Measurements from ENCODE around the gene REG4. TPM values are rescaled to one million over a fixed set of nuclear protein-coding genes. Genes with fewer than 3 reads are reported as not detected.

Gene REG4
- total RNA-seq, 5 donors from 2014 or later (not counting 1 experiment from before 2014, with no cell fraction given), result 1.6 to 7.7 (median 3.0) TPM

DNA sequence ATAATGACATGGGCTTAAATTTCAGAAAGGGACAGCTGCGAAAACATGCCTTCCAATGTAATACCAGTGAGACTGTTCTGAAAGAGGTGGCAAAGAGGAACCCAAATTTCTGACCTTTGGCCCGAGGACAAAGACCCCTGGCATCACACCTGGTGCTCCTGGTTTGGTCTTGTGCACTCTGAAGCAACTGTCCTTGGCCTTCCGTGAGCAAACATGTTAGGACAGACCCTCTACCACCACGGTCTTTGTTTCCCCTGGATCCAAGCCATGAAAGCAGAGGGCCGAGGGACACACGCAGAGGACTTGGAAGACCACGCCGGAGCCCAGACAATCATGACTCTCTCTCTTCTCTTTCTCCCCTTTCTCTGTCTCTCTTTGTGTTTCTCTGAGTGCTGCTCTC, 6.0 kb downstream of the REG4 start:
- 84% methylated on average over 8 of the region's 8 CpGs for whole genome bisulfite sequencing (ENCODE audit: insufficient coverage)
- H3K27ac ChIP-seq (ENCODE audit: low read length), result no peak overlapping the region
- CTCF ChIA-PET, result no interaction called here
- H3K36me3 ChIP-seq (ENCODE audit: control insufficient read depth in 2 of 2, extremely low read depth in 1 of 2, insufficient read depth in 1 of 2, low read length in 1 of 2), result no peaks in the 10 kb centered on the region
- no peaks in the 10 kb centered on the region for H3K9me3 ChIP-seq
- H3K4me1 ChIP-seq (ENCODE audit: control insufficient read depth in 1 of 2, extremely low read depth in 1 of 2, insufficient read depth in 2 of 2, low read length in 2 of 2), result peaks cover 0 to 2% of the 10 kb centered on the region in 2 experiments
- H3K27me3 ChIP-seq (replicated peaks in 1 of 2; ENCODE audit: control insufficient read depth in 2 of 2, extremely low read depth in 1 of 2, insufficient read depth in 2 of 2, low read length in 1 of 2), result peaks cover 2 to 9% of the 10 kb centered on the region in 2 experiments
- H3K9me3 Mint-ChIP-seq, result no peaks in the 10 kb centered on the region
- ATAC-seq (replicated peaks in 1 of 4) (no peak), DNase-seq (no peak)
- H3K4me3 Mint-ChIP-seq, result no peak overlapping the region
- no peaks in the 10 kb centered on the region for H3K36me3 Mint-ChIP-seq
- peaks cover 4 to 6% (median 5%) of the 10 kb centered on the region in 3 donors for H3K4me1 Mint-ChIP-seq
- POLR2A ChIA-PET, result no interaction called here
- H3K27ac Mint-ChIP-seq, result no peak overlapping the region
- peaks cover 17 to 25% of the 10 kb centered on the region in 2 donors for H3K27me3 Mint-ChIP-seq
- H3K4me3 ChIP-seq (ENCODE audit: control insufficient read depth in 1 of 2, extremely low read depth in 1 of 2, low read length in 1 of 2), result no peak overlapping the region

- H3K4me3 ChIP-seq (ENCODE audit: control insufficient read depth in 1 of 2, extremely low read depth in 1 of 2, low read length in 1 of 2), result peak overlapping the region in 1 of 2 donors; percentile 26
- no peaks in the 10 kb centered on the region for H3K27me3 ChIP-seq (replicated peaks in 1 of 2; ENCODE audit: control insufficient read depth in 2 of 2, extremely low read depth in 1 of 2, insufficient read depth in 2 of 2, low read length in 1 of 2)
- H3K9me3 ChIP-seq, result no peaks in the 10 kb centered on the region
- H3K9me3 Mint-ChIP-seq, result no peaks in the 10 kb centered on the region
- peak overlapping the region; percentile 34 to 85 for H3K27ac Mint-ChIP-seq
- WGBS (ENCODE audit: insufficient coverage), result 72% methylated on average over 9 of the region's 15 CpGs
- ChIA-PET POLR2A (no interaction called here), CTCF (interaction anchor here in 1 of 2 donors (1.2 kb wide), 1 partner anchor 10 kb away, joined by 3 read pairs; no protein-coding TSS in a partner anchor)
- peaks cover 6 to 12% of the 10 kb centered on the region in 2 experiments for H3K4me1 ChIP-seq (ENCODE audit: control insufficient read depth in 1 of 2, extremely low read depth in 1 of 2, insufficient read depth in 2 of 2, low read length in 2 of 2)
- H3K36me3 ChIP-seq (ENCODE audit: control insufficient read depth in 2 of 2, extremely low read depth in 1 of 2, insufficient read depth in 1 of 2, low read length in 1 of 2), result no peaks in the 10 kb centered on the region
- H3K27me3 Mint-ChIP-seq, result no peaks in the 10 kb centered on the region
- peak overlapping the region; percentile 31 for H3K27ac ChIP-seq (ENCODE audit: low read length)
- H3K4me1 Mint-ChIP-seq, result peaks cover 2 to 15% (median 15%) of the 10 kb centered on the region in 3 donors
- H3K4me3 Mint-ChIP-seq, result peak overlapping the region; percentile 22 to 67 (median 52)
- H3K36me3 Mint-ChIP-seq, result no peaks in the 10 kb centered on the region
- DNase-seq, result peak in 25 of 35 experiments; percentile 3 to 52 (median 16)
- ATAC-seq (replicated peaks in 1 of 4), result peak; percentile 67 to 83 (median 79)
Observed at GRCh38 chr1:119799599-119800177, 11.6 kb downstream of the REG4 start.

- ChIA-PET CTCF (interaction anchor here in 1 of 2 donors (0.7 kb wide), 1 partner anchor 24 kb away, joined by 6 read pairs; no protein-coding TSS in a partner anchor), POLR2A (no interaction called here)
- peaks cover 6 to 12% of the 10 kb centered on the region in 2 experiments for H3K4me1 ChIP-seq (ENCODE audit: control insufficient read depth in 1 of 2, extremely low read depth in 1 of 2, insufficient read depth in 2 of 2, low read length in 2 of 2)
- H3K9me3 ChIP-seq, result no peaks in the 10 kb centered on the region
- no peaks in the 10 kb centered on the region for H3K36me3 ChIP-seq (ENCODE audit: control insufficient read depth in 2 of 2, extremely low read depth in 1 of 2, insufficient read depth in 1 of 2, low read length in 1 of 2)
- peak in 2 of 4 experiments; percentile 6 to 79 for ATAC-seq (replicated peaks in 1 of 4)
- peak overlapping the region; percentile 48 to 85 for H3K27ac Mint-ChIP-seq
- peak overlapping the region; percentile 22 to 67 (median 52) for H3K4me3 Mint-ChIP-seq
- H3K36me3 Mint-ChIP-seq, result no peaks in the 10 kb centered on the region
- no peaks in the 10 kb centered on the region for H3K27me3 ChIP-seq (replicated peaks in 1 of 2; ENCODE audit: control insufficient read depth in 2 of 2, extremely low read depth in 1 of 2, insufficient read depth in 2 of 2, low read length in 1 of 2)
- DNase-seq, result peak in 2 of 35 experiments; percentile 27 to 28
- WGBS (ENCODE audit: insufficient coverage), result no CpG with 5 or more reads among the region's 4 CpGs
- H3K9me3 Mint-ChIP-seq, result no peaks in the 10 kb centered on the region
- H3K27me3 Mint-ChIP-seq, result no peaks in the 10 kb centered on the region
- H3K4me3 ChIP-seq (ENCODE audit: control insufficient read depth in 1 of 2, extremely low read depth in 1 of 2, low read length in 1 of 2), result no peak overlapping the region
- peaks cover 2 to 15% (median 15%) of the 10 kb centered on the region in 3 donors for H3K4me1 Mint-ChIP-seq
- H3K27ac ChIP-seq (ENCODE audit: low read length), result peak overlapping the region; percentile 31
Observed at GRCh38 chr1:119799003-119799402, 12.3 kb downstream of the REG4 start.

DNA sequence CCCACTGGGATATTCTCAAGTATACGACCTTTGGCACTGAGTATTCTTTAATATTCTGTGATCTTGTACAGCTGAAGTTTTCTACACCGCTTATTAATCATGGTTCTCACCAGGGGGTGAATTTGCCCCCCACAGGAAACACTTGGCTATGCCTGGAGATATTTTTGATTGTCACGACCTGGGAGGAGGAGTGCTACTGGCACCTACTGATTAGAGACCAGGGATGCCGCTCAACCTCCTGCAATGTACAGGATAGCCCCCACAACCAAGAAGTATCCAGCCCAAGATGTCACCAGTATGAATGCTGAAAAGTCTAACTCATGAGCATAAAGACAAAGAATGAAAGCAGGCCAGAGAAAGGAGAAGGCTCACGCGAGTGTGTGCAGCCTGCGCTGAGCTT, 13.7 kb downstream of the REG4 start:
- CTCF ChIA-PET, result no interaction called here
- Mint-ChIP-seq H3K4me3 (no peak overlapping the region), H3K36me3 (no peaks in the 10 kb centered on the region), H3K27me3 (peaks cover 0 to 6% of the 10 kb centered on the region in 2 donors), H3K9me3 (no peaks in the 10 kb centered on the region), H3K27ac (peak overlapping the region in 1 of 2 donors; percentile 25), H3K4me1 (peaks cover 2 to 15% (median 15%) of the 10 kb centered on the region in 3 donors)
- DNase-seq (no peak), ATAC-seq (replicated peaks in 1 of 4) (no peak)
- Histone ChIP-seq H3K9me3 (no peaks in the 10 kb centered on the region), H3K27me3 (replicated peaks in 1 of 2; ENCODE audit: control insufficient read depth in 2 of 2, extremely low read depth in 1 of 2, insufficient read depth in 2 of 2, low read length in 1 of 2) (no peaks in the 10 kb centered on the region), H3K36me3 (ENCODE audit: control insufficient read depth in 2 of 2, extremely low read depth in 1 of 2, insufficient read depth in 1 of 2, low read length in 1 of 2) (no peaks in the 10 kb centered on the region), H3K4me1 (ENCODE audit: control insufficient read depth in 1 of 2, extremely low read depth in 1 of 2, insufficient read depth in 2 of 2, low read length in 2 of 2) (peaks cover 6 to 12% of the 10 kb centered on the region in 2 experiments), H3K4me3 (ENCODE audit: control insufficient read depth in 1 of 2, extremely low read depth in 1 of 2, low read length in 1 of 2) (no peak overlapping the region), H3K27ac (ENCODE audit: low read length) (no peak overlapping the region)
- 100% methylated on average over 1 of the region's 7 CpGs for WGBS (ENCODE audit: insufficient coverage)
- POLR2A ChIA-PET, result no interaction called here

- no peaks in the 10 kb centered on the region for H3K9me3 Mint-ChIP-seq
- no peaks in the 10 kb centered on the region for H3K9me3 ChIP-seq
- no peak overlapping the region for H3K27ac ChIP-seq (ENCODE audit: low read length)
- H3K36me3 Mint-ChIP-seq, result no peaks in the 10 kb centered on the region
- WGBS (ENCODE audit: insufficient coverage), result 40% methylated on average over 1 of the region's 1 CpG
- H3K27me3 ChIP-seq (replicated peaks in 1 of 2; ENCODE audit: control insufficient read depth in 2 of 2, extremely low read depth in 1 of 2, insufficient read depth in 2 of 2, low read length in 1 of 2), result no peaks in the 10 kb centered on the region
- ATAC-seq (replicated peaks in 1 of 4) (no peak), DNase-seq (no peak)
- H3K27me3 Mint-ChIP-seq, result peaks cover 0 to 6% of the 10 kb centered on the region in 2 donors
- H3K36me3 ChIP-seq (ENCODE audit: control insufficient read depth in 2 of 2, extremely low read depth in 1 of 2, insufficient read depth in 1 of 2, low read length in 1 of 2), result no peaks in the 10 kb centered on the region
- POLR2A ChIA-PET, result no interaction called here
- no peak overlapping the region for H3K4me3 Mint-ChIP-seq
- CTCF ChIA-PET, result interaction anchor here in 1 of 2 donors (1.2 kb wide), 1 partner anchor 20 kb away, joined by 3 read pairs; no protein-coding TSS in a partner anchor
- H3K4me3 ChIP-seq (ENCODE audit: control insufficient read depth in 1 of 2, extremely low read depth in 1 of 2, low read length in 1 of 2), result no peak overlapping the region
- peaks cover 6 to 12% of the 10 kb centered on the region in 2 experiments for H3K4me1 ChIP-seq (ENCODE audit: control insufficient read depth in 1 of 2, extremely low read depth in 1 of 2, insufficient read depth in 2 of 2, low read length in 2 of 2)
- peaks cover 2 to 15% (median 15%) of the 10 kb centered on the region in 3 donors for H3K4me1 Mint-ChIP-seq
- peak overlapping the region in 1 of 2 donors; percentile 25 for H3K27ac Mint-ChIP-seq
Observed at GRCh38 chr1:119797162-119797561, 14.1 kb downstream of the REG4 start.

DNA sequence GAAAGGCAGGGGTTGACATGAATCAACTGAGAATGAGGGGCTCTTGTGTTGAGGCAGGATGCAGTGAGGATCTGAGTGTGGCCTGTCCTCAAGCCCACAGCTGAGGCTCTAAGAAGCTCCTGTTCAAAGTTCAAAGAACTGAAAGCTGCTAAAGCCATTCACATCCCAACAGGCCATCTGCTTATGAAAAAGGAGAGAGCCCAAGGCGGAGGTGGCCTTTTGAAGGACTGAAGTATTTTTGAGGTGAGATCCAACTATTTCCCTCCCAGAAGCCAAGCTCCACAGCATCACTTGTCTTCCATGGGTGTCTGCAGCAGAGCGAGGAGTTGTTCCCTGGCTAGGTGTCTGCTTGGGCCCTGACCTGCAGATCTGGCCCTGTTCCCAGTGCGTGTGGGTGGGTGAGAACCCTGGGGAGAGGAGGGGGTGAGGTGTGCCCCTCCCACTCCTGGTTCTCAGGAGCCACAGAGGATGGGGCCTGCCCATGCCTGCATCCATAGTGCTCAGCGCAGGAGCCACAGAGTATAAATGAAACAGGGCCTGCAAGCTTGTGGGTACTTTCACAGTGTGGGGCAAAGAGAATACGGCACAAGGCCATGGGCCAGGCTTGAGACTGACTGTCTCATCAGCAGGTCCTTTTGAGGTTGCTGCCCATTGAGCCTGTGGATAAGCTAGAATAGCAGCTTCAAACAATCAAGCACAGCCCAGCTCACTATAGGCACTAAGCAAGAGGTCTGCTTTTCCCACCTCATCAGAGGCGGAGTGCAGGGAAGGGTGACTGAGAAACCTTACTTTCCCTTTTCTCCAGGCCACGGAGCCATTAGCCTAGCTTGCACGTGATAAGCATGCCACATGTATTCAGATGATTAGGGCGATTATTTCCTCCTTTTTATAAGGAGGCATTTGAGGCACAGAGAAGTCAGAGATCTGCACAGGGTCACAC, 15.7 kb downstream of the REG4 start:
- 85% methylated on average over 7 of the region's 9 CpGs for WGBS (ENCODE audit: insufficient coverage)

More for the DNA sequence above, 15.7 kb downstream of the REG4 start:
- no peak for DNase-seq
- no peaks in the 10 kb centered on the region for H3K27me3 ChIP-seq (replicated peaks in 1 of 2; ENCODE audit: control insufficient read depth in 2 of 2, extremely low read depth in 1 of 2, insufficient read depth in 2 of 2, low read length in 1 of 2)
- ATAC-seq (replicated peaks in 1 of 4), result no peak
- peaks cover 6 to 12% of the 10 kb centered on the region in 2 experiments for H3K4me1 ChIP-seq (ENCODE audit: control insufficient read depth in 1 of 2, extremely low read depth in 1 of 2, insufficient read depth in 2 of 2, low read length in 2 of 2)
- H3K36me3 Mint-ChIP-seq, result no peaks in the 10 kb centered on the region
- ChIA-PET POLR2A (no interaction called here), CTCF (interaction anchor here (0.6 to 1.2 kb wide), 2 partner anchors 22 to 344 kb away, joined by 3 read pairs; no protein-coding TSS in a partner anchor)
- H3K4me3 Mint-ChIP-seq, result no peak overlapping the region
- peaks cover 0 to 6% of the 10 kb centered on the region in 2 donors for H3K27me3 Mint-ChIP-seq
- H3K9me3 Mint-ChIP-seq, result no peaks in the 10 kb centered on the region
- peaks cover 2 to 15% (median 15%) of the 10 kb centered on the region in 3 donors for H3K4me1 Mint-ChIP-seq
- no peaks in the 10 kb centered on the region for H3K36me3 ChIP-seq (ENCODE audit: control insufficient read depth in 2 of 2, extremely low read depth in 1 of 2, insufficient read depth in 1 of 2, low read length in 1 of 2)
- no peaks in the 10 kb centered on the region for H3K9me3 ChIP-seq
- H3K4me3 ChIP-seq (ENCODE audit: control insufficient read depth in 1 of 2, extremely low read depth in 1 of 2, low read length in 1 of 2), result no peak overlapping the region
- H3K27ac Mint-ChIP-seq, result no peak overlapping the region
- H3K27ac ChIP-seq (ENCODE audit: low read length), result no peak overlapping the region
